Measurements from ENCODE around the gene TASP1.

- TF ChIP-seq POLR2AphosphoS5 (IDR thresholded peaks at IDR 0.05) = no peak
- no peak for TF ChIP-seq CTCF (IDR thresholded peaks at IDR 0.05)
- TF ChIP-seq POLR2A (IDR thresholded peaks at IDR 0.05) = no peak
Measured at GRCh38 chr20:13543783-13544182, 94.9 kb downstream of the TASP1 start.
